AG09319 (cell line): ENCODE data around the gene RBMX.

Source experiments
- DNase-seq: peaks from one replicate; pipeline ENCODE4 v3.0.0-alpha.2; 2010; ENCODE audit warnings: low read depth; ENCODE audit errors: extremely low read depth
- TF ChIP-seq, protein P1 (sequence below): IDR thresholded peaks from 2 replicates; pipeline ENCODE4 v1.5.1; 2011; ENCODE audit warnings: low read depth, mild to moderate bottlenecking, inconsistent platforms, low read length, moderate library complexity

The RBMX gene

DNA sequence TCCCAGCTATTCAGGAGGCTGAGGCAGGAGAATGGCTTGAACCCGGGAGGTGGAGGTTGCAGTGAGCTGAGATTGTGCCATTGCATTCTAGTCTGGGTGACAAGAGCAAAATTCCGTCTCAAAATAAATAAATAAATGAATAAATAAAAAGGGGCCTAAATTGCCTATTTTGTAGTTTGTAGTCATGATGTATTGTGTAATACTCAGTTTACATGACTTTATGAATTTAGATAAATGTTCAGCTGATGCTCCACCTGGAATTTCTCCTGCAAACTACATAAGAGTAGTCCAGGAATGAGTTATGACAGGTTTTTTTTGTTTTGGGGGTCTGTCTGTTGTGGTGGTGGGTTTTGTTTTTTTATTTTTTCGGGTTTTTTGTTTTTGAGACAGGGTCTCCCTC lies 31.1 kb downstream of the RBMX start:
- DNase-seq: no peak
- TF ChIP-seq, protein P1, sequence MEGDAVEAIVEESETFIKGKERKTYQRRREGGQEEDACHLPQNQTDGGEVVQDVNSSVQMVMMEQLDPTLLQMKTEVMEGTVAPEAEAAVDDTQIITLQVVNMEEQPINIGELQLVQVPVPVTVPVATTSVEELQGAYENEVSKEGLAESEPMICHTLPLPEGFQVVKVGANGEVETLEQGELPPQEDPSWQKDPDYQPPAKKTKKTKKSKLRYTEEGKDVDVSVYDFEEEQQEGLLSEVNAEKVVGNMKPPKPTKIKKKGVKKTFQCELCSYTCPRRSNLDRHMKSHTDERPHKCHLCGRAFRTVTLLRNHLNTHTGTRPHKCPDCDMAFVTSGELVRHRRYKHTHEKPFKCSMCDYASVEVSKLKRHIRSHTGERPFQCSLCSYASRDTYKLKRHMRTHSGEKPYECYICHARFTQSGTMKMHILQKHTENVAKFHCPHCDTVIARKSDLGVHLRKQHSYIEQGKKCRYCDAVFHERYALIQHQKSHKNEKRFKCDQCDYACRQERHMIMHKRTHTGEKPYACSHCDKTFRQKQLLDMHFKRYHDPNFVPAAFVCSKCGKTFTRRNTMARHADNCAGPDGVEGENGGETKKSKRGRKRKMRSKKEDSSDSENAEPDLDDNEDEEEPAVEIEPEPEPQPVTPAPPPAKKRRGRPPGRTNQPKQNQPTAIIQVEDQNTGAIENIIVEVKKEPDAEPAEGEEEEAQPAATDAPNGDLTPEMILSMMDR: no peak

DNA sequence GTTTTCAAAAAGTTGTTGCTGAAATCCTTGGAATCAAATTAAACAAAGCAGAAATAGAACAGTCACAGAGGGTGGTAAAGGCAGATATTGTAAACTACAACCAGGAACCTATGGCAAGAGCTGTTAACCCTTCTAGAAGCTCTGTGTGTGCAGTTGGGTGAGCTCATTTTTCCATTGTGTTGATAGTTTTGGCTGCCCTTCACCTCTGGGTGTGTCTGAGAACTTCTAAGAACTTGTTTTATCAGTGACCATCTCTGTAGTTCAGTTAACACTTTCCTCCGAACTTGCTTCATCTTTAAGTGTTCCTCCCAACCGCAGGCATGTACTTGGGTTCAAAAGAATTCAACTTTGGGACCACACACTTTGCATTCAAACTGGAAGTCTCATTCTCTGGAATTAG lies 32.7 kb downstream of the RBMX start:
- no peak for DNase-seq
- TF ChIP-seq, protein P1: no peak

DNA sequence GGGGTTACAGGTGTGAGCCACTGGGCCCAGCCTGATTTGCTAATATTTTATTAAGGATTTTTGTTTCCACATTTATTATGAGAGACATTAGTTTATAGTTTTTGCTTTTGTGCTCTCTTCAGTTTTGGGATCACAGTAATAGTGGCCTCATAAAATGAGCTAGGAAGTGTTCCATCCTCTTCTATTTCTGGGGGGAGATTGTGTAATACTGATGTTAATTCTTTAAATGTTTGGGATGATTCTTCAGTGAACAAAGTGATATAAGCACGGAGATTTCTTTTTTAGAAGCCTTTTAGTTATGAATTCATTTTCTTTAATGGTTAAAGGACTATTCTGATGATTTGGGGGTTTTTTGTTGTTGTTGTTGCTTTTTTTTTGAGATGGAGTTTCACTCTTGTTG lies 41.3 kb downstream of the RBMX start:
- DNase-seq: no peak
- TF ChIP-seq, protein P1: no peak

DNA sequence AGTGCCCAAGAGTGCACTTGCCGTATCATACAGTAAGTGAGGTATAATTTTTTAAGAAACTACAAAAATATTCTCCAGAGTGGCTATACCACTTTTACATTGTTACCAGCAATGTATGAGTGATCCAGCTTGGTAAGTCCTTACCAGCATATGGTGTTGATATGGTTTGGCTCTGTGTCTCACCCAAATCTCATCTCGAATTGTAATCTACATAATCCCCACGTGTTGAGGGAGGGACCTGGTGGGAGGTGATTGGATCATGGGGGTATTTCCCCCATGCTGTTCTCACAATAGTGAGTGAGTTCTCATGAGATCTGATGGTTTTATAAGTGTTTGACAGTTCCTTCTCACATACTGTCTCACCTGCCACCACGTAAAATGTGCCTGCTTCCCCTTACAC lies 44.8 kb downstream of the RBMX start:
- TF ChIP-seq, protein P1: no peak
- DNase-seq: no peak

DNA sequence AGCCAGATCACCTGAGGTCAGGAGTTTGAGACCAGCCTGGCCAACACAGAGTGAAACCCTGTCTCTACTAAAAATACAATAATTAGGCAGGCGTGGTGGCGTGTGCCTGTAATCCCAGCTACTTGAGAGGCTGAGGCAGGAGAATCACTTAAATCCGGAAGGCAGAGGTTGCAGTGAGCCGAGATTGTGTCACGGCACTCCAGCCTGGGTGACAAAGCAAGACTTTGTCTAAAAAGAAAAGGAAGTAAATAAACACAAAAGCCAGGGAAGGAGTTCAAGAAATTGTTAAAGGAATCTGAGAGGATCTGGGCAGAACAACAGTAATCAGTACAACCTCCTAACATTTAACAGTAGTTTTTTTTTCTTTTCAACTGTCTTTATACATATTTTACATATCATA lies 51.1 kb downstream of the RBMX start:
- DNase-seq: no peak
- TF ChIP-seq, protein P1: no peak

DNA sequence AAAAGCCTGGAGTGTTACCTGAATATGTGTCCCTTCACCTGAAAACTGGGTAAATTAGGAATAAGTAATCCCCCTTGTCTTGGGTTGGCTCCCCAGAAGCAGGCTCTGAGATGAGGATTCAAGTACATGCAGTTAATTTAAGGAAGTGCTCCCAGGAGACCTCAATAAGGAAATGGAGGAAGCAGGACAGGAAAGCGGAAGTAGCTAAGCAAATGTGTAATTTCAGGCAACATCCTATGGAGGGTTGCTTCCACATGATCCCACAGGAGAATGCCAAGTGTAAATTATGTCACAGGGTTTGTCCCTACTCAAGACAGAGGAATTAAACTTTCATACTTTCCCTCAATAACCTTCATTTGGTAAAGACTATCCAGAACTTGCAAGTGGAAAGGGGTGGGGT lies 51.7 kb downstream of the RBMX start:
- no peak for DNase-seq
- TF ChIP-seq, protein P1: no peak

DNA sequence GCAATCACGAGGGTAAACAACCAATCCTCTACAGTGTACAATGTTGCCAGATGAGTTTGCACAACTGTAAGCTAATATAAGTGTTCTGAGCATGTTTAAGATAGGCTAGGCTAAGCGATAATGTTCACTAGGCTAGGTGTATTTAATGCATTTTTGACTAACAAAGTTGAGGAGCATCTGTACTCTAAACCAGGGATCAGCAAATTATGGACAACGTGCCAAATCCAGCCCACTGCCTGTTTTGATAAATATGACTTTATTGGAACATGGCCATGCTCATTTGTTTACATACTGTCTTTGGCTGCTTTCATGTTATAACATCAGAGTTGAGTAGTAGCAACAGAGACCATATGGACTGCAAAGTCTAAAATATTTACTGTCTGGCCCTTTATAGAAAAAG lies 53.5 kb downstream of the RBMX start:
- DNase-seq: no peak
- TF ChIP-seq, protein P1: no peak
